HL-60 (cell line): ENCODE measurements around the gene KAT6B.

Source experiments
- DNase-seq, 2 experiments: peaks; one replicate each; pipeline ENCODE4 v3.0.0-alpha.2; 2010 to 2020; ENCODE audit warnings: low read depth in 1 of 2, low spot score in 1 of 2
- H3K27ac ChIP-seq: fragments of 250-450 bp; sonication (Bioruptor Pico); replicated peaks from 2 replicates; pipeline ENCODE4 v1.5.1; 2020; ENCODE audit warnings: mild to moderate bottlenecking, moderate library complexity
- H3K27me3 ChIP-seq: fragments of 250-450 bp; sonication (Bioruptor Pico); 2 replicates; pipeline ENCODE4 v1.5.1; 2021; ENCODE audit warnings: mild to moderate bottlenecking, moderate library complexity; ENCODE audit not compliant: insufficient read depth, poor library complexity, severe bottlenecking
- H3K4me3 ChIP-seq: replicated peaks from 2 replicates; pipeline ENCODE4 v1.5.1; 2011; ENCODE audit warnings: mild to moderate bottlenecking, control low read depth, low read length; ENCODE audit not compliant: insufficient read depth
- GABPA ChIP-seq: IDR thresholded peaks from 2 replicates; pipeline ENCODE4 v1.6.1; 2012; ENCODE audit warnings: low read depth
- POLR2AphosphoS5 ChIP-seq: IDR thresholded peaks from 2 replicates; pipeline ENCODE4 v1.6.1; 2012; ENCODE audit warnings: low read depth
- REST ChIP-seq: IDR thresholded peaks from 2 replicates; pipeline ENCODE4 v1.6.1; 2012; ENCODE audit warnings: low read depth; ENCODE audit not compliant: insufficient replicate concordance
- SPI1 ChIP-seq: IDR thresholded peaks from 2 replicates; pipeline ENCODE4 v1.6.1; 2012; ENCODE audit warnings: low read depth, mild to moderate bottlenecking, borderline replicate concordance
- TF ChIP-seq, protein P1 (sequence below): IDR thresholded peaks from one replicate; pipeline ENCODE4 v1.5.1; 2011; ENCODE audit warnings: low read length, control low read depth, inconsistent platforms; ENCODE audit not compliant: insufficient read depth

The KAT6B gene

GRCh38 chr10:75001715-75002350, 175.4 kb downstream of the KAT6B start:
- DNase-seq: no peak
- H3K27me3 ChIP-seq: no peaks in the 10 kb centered on the region
- TF ChIP-seq, protein P1, sequence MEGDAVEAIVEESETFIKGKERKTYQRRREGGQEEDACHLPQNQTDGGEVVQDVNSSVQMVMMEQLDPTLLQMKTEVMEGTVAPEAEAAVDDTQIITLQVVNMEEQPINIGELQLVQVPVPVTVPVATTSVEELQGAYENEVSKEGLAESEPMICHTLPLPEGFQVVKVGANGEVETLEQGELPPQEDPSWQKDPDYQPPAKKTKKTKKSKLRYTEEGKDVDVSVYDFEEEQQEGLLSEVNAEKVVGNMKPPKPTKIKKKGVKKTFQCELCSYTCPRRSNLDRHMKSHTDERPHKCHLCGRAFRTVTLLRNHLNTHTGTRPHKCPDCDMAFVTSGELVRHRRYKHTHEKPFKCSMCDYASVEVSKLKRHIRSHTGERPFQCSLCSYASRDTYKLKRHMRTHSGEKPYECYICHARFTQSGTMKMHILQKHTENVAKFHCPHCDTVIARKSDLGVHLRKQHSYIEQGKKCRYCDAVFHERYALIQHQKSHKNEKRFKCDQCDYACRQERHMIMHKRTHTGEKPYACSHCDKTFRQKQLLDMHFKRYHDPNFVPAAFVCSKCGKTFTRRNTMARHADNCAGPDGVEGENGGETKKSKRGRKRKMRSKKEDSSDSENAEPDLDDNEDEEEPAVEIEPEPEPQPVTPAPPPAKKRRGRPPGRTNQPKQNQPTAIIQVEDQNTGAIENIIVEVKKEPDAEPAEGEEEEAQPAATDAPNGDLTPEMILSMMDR: no peak
- TF ChIP-seq SPI1: no peak
- TF ChIP-seq REST: no peak
- no peak for TF ChIP-seq POLR2AphosphoS5
- TF ChIP-seq GABPA: no peak
- no peak overlapping the region for H3K4me3 ChIP-seq
- no peak overlapping the region for H3K27ac ChIP-seq

GRCh38 chr10:75002351-75002725, 175.9 kb downstream of the KAT6B start:
- Histone ChIP-seq H3K4me3 (no peak overlapping the region), H3K27ac (no peak overlapping the region), H3K27me3 (no peaks in the 10 kb centered on the region)
- no peak for DNase-seq
- TF ChIP-seq REST (no peak), POLR2AphosphoS5 (no peak), SPI1 (no peak), GABPA (no peak)
- TF ChIP-seq, protein P1: no peak

DNA sequence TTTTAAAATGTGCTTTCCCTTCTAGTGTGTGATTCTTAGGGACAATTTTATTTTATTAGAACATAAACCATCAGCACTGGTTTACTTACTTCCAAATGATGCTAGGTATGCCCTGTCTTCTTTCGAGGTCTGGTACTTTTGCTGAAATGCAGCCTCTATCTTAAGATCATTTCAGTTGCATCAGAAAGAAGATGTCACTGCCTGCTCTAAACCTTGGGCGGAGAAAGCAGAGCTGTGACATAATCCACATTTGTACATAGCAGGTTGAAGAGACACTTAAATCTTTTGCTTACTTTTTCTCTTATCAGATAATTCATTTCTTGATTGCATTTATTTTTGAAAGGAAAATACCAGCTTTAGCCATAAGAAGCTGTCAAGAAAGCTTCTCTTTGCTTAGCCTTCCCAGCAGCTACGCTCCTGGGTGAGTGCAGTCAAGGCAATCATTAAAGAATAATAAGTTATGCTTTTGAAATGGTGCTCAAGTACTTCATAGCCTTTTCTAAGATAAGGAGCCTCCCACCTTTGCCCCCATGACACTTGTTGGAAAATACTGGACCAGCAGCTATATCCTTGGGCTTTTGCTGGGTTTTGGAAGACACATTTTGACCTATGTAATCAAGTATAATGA, 176.7 kb downstream of the KAT6B start:
- TF ChIP-seq REST: no peak
- no peak for TF ChIP-seq SPI1
- no peak for TF ChIP-seq POLR2AphosphoS5
- no peak for TF ChIP-seq GABPA
- no peak overlapping the region for H3K4me3 ChIP-seq
- DNase-seq: no peak
- no peaks in the 10 kb centered on the region for H3K27me3 ChIP-seq
- no peak overlapping the region for H3K27ac ChIP-seq
